ENCODE results near the gene ABCB6.

The ABCB6 gene

DNA sequence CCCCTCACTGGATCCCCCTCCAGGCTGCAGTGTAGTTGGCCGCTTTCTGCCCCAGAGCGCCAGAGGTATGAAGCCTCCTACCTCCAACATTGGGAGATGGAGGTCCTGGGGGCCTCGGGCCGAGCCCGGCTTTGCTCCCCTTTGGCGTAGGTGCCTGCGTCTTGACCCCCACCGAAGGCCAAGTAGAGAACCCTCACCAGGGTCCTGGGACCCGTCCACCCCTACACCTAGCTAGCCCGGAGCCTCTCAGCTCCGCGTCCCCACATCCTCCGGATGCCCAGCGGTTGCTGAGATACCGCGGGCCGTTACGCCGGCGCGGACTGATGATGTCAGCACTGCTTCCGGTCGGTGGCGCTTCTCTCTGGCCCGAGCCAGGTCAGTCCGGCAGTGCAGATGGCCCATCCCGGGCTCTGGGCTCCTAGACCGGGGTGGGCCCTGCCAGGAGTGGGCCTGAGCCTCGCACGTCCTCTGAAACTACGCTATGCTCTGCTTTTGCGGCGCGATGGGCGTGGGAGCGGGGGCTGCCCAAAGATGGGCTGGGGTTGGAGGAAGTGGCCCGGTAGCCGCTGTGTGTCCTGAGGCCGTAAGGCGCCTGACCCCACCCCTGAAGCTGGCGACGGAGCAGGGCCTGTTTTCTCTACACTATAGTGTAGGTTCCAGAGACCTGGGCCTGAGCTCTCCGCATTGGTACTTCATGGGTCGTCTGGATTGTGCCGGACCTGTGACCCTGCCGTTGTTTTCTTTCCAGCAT lies 26.6 kb upstream of the ABCB6 start, which contains the start of the genes GLB1L and STK16:
TSS of gene GLB1L (minus strand) at position 297 of the 751 bp plus-strand sequence. CDS start 1,871 bp downstream, outside the sequence.
TSS of gene STK16 (plus strand) at position 332 of the 751 bp plus-strand sequence. CDS start 521 bp downstream, outside the sequence.
- TF ChIP-seq, protein P1, sequence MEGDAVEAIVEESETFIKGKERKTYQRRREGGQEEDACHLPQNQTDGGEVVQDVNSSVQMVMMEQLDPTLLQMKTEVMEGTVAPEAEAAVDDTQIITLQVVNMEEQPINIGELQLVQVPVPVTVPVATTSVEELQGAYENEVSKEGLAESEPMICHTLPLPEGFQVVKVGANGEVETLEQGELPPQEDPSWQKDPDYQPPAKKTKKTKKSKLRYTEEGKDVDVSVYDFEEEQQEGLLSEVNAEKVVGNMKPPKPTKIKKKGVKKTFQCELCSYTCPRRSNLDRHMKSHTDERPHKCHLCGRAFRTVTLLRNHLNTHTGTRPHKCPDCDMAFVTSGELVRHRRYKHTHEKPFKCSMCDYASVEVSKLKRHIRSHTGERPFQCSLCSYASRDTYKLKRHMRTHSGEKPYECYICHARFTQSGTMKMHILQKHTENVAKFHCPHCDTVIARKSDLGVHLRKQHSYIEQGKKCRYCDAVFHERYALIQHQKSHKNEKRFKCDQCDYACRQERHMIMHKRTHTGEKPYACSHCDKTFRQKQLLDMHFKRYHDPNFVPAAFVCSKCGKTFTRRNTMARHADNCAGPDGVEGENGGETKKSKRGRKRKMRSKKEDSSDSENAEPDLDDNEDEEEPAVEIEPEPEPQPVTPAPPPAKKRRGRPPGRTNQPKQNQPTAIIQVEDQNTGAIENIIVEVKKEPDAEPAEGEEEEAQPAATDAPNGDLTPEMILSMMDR (IDR thresholded peaks at IDR 0.05; ENCODE audit: control insufficient read depth, insufficient read depth, low read depth, low read length, missing control alignments), result no peak
- peak; percentile 68 for DNase-seq (ENCODE audit: low read depth)
- peak within 1 kb of the TSS; percentile 60 for H3K4me3 ChIP-seq (ENCODE audit: control insufficient read depth, low read depth, low read length)

DNA sequence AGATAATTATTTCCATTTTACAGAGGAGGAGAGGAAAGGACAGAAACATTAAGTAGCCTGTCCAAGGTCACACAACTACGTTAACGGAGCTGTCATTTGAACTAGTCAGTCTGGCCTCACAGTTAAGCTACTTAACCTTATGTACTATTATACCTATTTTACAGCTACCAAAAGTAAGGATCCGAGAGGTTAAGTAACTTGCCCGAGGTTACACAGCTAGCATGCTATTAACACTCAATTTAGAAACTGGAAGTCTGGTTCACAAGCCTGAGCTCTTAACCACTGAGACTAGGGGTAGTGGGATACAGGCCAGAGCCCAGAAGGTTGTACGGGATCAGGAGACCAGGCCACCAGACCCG lies 26.0 kb upstream of the ABCB6 start:
- DNase-seq (ENCODE audit: low read depth), result no peak
- peak overlapping the region; percentile 60 for H3K4me3 ChIP-seq (ENCODE audit: control insufficient read depth, low read depth, low read length)
- TF ChIP-seq, protein P1 (IDR thresholded peaks at IDR 0.05; ENCODE audit: control insufficient read depth, insufficient read depth, low read depth, low read length, missing control alignments), result no peak

DNA sequence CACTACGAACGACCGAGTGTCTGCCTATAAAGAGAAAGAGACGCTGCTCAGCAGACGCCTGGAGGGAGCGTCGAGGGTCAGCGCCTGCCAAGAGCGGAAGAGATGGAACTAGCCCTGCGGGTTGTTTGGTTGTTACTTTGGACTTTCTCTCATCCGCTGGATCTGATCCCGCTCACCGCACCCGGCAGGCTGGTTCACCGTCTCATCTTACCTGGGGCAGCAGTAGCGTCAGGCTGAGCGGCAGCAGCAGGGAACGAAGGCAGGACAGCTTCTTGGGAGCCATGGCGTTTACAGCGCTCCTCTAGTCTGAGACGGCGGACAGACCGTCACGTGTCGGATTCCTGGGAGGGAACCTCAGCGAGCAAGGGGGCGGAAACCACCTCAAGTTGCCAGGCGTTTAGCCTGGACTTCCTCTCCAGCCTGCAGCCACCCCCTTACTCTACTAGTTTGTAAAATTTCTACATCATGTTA lies 24.6 kb upstream of the ABCB6 start:
- H3K4me3 ChIP-seq (ENCODE audit: control insufficient read depth, low read depth, low read length), result no peak overlapping the region; the same call in none of the 2 replicates
- DNase-seq (ENCODE audit: low read depth), result no peak
- TF ChIP-seq, protein P1 (IDR thresholded peaks at IDR 0.05; ENCODE audit: control insufficient read depth, insufficient read depth, low read depth, low read length, missing control alignments), result no peak

DNA sequence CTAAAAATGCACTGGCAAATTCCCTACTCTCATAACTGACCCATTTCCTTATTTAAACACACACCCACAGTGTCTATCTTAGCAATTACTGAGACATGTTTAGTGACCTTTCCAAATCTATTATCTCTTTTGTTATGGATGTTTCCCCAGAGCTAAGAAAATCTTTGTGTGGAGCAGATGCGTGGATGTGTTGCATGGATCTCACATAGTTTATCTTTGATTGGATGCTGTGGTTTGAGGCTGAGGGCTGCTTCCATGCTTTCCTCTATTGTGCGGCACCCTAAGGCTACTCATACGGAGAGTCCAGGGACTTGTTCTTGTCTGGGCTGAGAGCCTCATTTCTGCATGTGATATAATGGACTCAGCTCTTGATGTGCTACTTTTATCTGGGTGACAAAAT lies 15.6 kb upstream of the ABCB6 start:
- no peak for DNase-seq (ENCODE audit: low read depth)
- TF ChIP-seq, protein P1 (IDR thresholded peaks at IDR 0.05; ENCODE audit: control insufficient read depth, insufficient read depth, low read depth, low read length, missing control alignments), result no peak

DNA sequence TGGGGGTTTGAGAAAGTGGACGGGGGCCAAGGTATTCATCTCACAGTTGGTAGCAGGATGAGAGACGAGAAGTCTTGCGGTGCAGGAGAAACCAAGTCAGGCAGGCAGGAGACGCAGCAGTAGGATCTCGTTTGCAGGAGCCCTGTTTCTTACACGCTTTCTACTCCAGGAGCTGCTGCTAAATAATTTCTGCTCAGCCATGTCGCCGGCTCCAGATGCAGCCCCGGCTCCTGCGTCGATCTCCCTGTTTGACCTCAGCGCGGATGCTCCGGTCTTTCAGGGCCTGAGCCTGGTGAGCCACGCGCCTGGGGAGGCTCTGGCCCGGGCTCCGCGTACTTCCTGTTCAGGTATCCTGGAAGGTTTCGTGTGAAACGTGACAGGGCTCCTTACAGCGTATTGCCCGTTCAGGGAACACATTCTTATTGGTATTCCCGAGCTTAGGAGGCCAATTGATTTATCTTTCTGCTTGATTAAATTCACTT lies 11.3 kb upstream of the ABCB6 start:
- DNase-seq (ENCODE audit: low read depth), result no peak
- TF ChIP-seq, protein P1 (IDR thresholded peaks at IDR 0.05; ENCODE audit: control insufficient read depth, insufficient read depth, low read depth, low read length, missing control alignments), result no peak
- H3K4me3 ChIP-seq (ENCODE audit: control insufficient read depth, low read depth, low read length), result peak overlapping the region; percentile 86

More for the DNA sequence above, 15.6 kb upstream of the ABCB6 start:
- no peak overlapping the region for H3K4me3 ChIP-seq (ENCODE audit: control insufficient read depth, low read depth, low read length)

DNA sequence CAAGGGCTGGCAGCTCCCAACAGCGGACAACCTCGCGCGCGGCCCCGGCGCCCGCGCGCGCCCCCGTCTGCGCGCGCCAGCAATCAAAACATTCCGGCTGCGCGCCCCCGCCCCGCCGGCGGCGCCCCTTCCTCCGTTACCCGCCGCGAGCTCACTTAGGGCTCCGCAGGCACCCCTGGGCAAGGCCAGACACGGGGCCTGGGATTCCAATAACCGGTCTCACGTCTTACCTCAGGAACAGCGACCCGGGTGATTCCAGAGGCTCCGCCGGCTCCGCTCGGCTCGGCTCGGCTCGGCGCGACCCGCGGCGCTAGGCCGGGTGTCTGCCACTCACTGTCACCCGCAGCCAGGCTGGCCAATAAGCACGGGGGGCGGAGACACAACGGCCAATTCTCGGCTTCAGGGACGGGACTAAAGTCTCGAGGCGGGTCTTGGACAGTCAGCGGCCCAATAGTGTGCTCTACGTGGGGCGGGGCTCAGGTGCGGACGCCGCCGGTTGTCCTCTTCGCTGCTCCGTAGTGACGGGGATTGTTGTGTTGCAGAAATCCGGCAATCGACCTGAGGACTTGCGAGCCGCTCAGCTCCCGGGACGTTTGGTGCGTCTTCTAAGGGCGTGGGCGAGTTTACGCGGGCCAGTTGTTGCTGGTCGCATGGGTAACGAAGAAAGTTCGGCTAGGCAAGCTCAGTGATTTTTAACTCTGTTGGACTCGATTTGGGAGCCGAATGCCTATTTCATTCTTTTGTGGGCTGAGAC lies 10.7 kb upstream of the ABCB6 start, which contains the start of the genes ANKZF1 and ATG9A:
TSS of gene ANKZF1 (plus strand) at position 502 of the 754 bp plus-strand sequence. CDS start 452 bp downstream, outside the sequence.
TSS of gene ATG9A (minus strand) at position 332 of the 754 bp plus-strand sequence. CDS start 1,612 bp downstream, outside the sequence.
- TF ChIP-seq, protein P1 (IDR thresholded peaks at IDR 0.05; ENCODE audit: control insufficient read depth, insufficient read depth, low read depth, low read length, missing control alignments), result no peak
- DNase-seq (ENCODE audit: low read depth), result peak; percentile 93
- H3K4me3 ChIP-seq (ENCODE audit: control insufficient read depth, low read depth, low read length), result peak within 1 kb of the TSS; percentile 86

Data from AG09309 (cell line).